Gastrocnemius medialis (tissue), 4 donors: ENCODE measurements around the gene C9orf72.

Experiments used
- POLR2A ChIP-seq, 2 donors: fragments of 450-650 bp; IDR thresholded peaks; one replicate each; pipeline ENCODE4 v1.6.1; 2017; ENCODE audit warnings: antibody characterized with exemption in 2 of 2, mild to moderate bottlenecking in 2 of 2, moderate library complexity in 2 of 2
- TF ChIP-seq, protein P1 (sequence below), 5 experiments: fragments of 450-650 bp in 3 of 5; fragments of 200-600 bp in 2 of 5; sonication (generic) in 2 of 5; IDR thresholded peaks in 4 of 5; conservative IDR thresholded peaks in 1 of 5; 1 replicate in 4 of 5; 2 replicates in 1 of 5; pipeline ENCODE4 v1.5.1; 2016 to 2019; ENCODE audit warnings: antibody characterized with exemption in 5 of 5, mild to moderate bottlenecking in 3 of 5, moderate library complexity in 3 of 5

DNA sequence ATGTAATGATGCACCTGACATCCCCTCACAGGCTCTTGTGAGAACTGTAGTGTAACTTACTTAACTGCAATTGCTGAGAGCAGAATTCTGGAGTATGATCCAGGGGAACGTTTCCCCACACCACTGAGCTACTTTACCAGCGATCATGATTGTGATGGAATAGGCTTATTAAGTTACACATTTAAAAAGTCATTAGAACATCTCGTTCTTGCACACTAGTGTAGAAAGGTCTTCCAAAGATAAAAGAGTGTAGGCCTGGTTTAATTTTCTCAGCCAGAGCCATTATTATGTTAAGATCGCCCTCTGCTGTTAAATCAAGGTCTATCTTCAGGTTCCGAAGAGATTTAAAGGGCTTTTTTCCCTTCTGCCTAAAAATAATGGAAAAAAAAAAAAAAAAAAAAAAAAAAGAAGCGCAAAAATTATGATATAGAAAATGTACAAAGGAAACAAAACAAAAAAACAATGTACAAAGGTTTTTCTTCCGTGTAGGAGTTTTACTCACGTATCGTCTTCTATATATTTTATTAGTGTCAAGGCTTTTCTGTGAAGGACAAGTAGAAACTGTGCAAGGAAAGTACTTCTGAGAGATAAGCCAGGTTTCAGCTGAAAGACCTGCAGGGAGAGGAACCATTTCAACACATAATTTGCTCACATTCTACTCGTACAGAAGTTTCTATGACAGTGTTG lies 25.1 kb downstream of the C9orf72 start:
- peak in 1 of 2 donors; percentile 59 for TF ChIP-seq POLR2A (IDR thresholded peaks at IDR 0.05)
- TF ChIP-seq, protein P1, sequence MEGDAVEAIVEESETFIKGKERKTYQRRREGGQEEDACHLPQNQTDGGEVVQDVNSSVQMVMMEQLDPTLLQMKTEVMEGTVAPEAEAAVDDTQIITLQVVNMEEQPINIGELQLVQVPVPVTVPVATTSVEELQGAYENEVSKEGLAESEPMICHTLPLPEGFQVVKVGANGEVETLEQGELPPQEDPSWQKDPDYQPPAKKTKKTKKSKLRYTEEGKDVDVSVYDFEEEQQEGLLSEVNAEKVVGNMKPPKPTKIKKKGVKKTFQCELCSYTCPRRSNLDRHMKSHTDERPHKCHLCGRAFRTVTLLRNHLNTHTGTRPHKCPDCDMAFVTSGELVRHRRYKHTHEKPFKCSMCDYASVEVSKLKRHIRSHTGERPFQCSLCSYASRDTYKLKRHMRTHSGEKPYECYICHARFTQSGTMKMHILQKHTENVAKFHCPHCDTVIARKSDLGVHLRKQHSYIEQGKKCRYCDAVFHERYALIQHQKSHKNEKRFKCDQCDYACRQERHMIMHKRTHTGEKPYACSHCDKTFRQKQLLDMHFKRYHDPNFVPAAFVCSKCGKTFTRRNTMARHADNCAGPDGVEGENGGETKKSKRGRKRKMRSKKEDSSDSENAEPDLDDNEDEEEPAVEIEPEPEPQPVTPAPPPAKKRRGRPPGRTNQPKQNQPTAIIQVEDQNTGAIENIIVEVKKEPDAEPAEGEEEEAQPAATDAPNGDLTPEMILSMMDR (IDR thresholded peaks at IDR 0.05 in 4 of 5, conservative IDR thresholded peaks at IDR 0.05 in 1 of 5): peak; percentile 38 to 58 (median 54)
